Left lung (tissue), 10 donors: ENCODE results near the gene SLCO4A1. TPM values are rescaled to one million over a fixed set of nuclear protein-coding genes. Genes with fewer than 3 reads are reported as not detected.

Experiments used
- ATAC-seq: fragments of 200-7000 bp; cut with Tn5 transposase; one replicate; pipeline ENCODE4 v1.9.1; 2020; ENCODE audit warnings: moderate library complexity
- DNase-seq, 4 donors: peaks; one replicate each; pipeline ENCODE4 v3.0.0-alpha.2; 2013 to 2020
- H3K27ac ChIP-seq, 2 donors: fragments of 200-600 bp; sonication (generic) in 1 of 2; one replicate each; pipeline versions ENCODE4 v1.5.0 to v1.8.0; 2020 to 2021
- H3K27me3 ChIP-seq, 2 donors: fragments of 200-600 bp; sonication (generic) in 1 of 2; one replicate each; pipeline versions ENCODE4 v1.5.0 to v1.8.0; 2020 to 2021
- H3K36me3 ChIP-seq, 2 donors: fragments of 200-600 bp; sonication (generic) in 1 of 2; one replicate each; pipeline versions ENCODE4 v1.5.0 to v1.8.0; 2020 to 2021
- H3K4me1 ChIP-seq, 2 donors: fragments of 200-600 bp; one replicate each; pipeline ENCODE4 v1.8.0; 2021
- H3K4me3 ChIP-seq, 2 donors: fragments of 200-600 bp; sonication (generic) in 1 of 2; one replicate each; pipeline versions ENCODE4 v1.5.0 to v1.8.0; 2020 to 2021; ENCODE audit warnings: mild to moderate bottlenecking in 1 of 2
- H3K9me3 ChIP-seq, 2 donors: fragments of 200-600 bp; sonication (generic) in 1 of 2; one replicate each; pipeline versions ENCODE4 v1.5.0 to v1.8.0; 2020 to 2021
- CTCF ChIP-seq, 2 donors: fragments of 200-600 bp; sonication (generic) in 1 of 2; IDR thresholded peaks; one replicate each; pipeline versions ENCODE4 v1.5.0 to v1.8.0; 2021; ENCODE audit warnings: antibody characterized with exemption in 2 of 2
- intact Hi-C, 2 donors: fragments of 100-400 bp; cut with DNase I; formaldehyde crosslinking; loops; one replicate each; pipeline versions ENCODE4 v1.11.2 to v1.14.2; 2022
- polyA plus RNA-seq, 6 donors: library from polyadenylated mRNA; unstranded; fragments of 120-200 nt; gene quantifications; one replicate each; pipeline ENCODE4 v1.2.1, GENCODE V29; 2013; ENCODE audit not compliant: insufficient read length in 6 of 6
- total RNA-seq, 2 donors: library from RNA; stranded (reverse); fragmentation: NEBNext Ultra II Directional; extraction: Animal tissue kit (Norgen Biotek cat#: 25700); gene quantifications; one replicate each; pipeline ENCODE4 v1.2.1, GENCODE V29; 2021
- donor health status: DM: no; HTN: yes; CAD: no.
- donor health status: DM: no; HTN: no; CAD: no.

SLCO4A1 gene
- total and polyA plus RNA-seq, 8 donors: 0.20 to 47.2 (median 0.60) TPM

- peaks cover 0 to 51% of the 10 kb centered on the region in 2 donors for H3K36me3 ChIP-seq
- H3K27ac ChIP-seq: peak overlapping the region in 1 of 2 donors; percentile 58
- no peak for ATAC-seq
- peaks cover 0 to 68% of the 10 kb centered on the region in 2 donors for H3K4me1 ChIP-seq
- H3K27me3 ChIP-seq: peaks cover 0 to 45% of the 10 kb centered on the region in 2 donors
- no peak for TF ChIP-seq CTCF (IDR thresholded peaks at IDR 0.05)
- no peak overlapping the region for H3K4me3 ChIP-seq
- H3K9me3 ChIP-seq: no peaks in the 10 kb centered on the region
- DNase-seq: no peak
- intact Hi-C loops: no loop called here
Measured at GRCh38 chr20:62671765-62672164, 29.5 kb downstream of the SLCO4A1 start.

GRCh38 chr20:62674370-62674769, 32.1 kb downstream of the SLCO4A1 start:
- Histone ChIP-seq H3K27me3 (peaks cover 0 to 28% of the 10 kb centered on the region in 2 donors), H3K4me3 (no peak overlapping the region), H3K4me1 (peaks cover 0 to 74% of the 10 kb centered on the region in 2 donors), H3K27ac (no peak overlapping the region), H3K36me3 (peaks cover 0 to 31% of the 10 kb centered on the region in 2 donors), H3K9me3 (no peaks in the 10 kb centered on the region)
- no peak for ATAC-seq
- no peak for TF ChIP-seq CTCF (IDR thresholded peaks at IDR 0.05)
- intact Hi-C loops: no loop called here
- no peak for DNase-seq

GRCh38 chr20:62675156-62675876, 33.0 kb downstream of the SLCO4A1 start:
- DNase-seq (peak in 1 of 4 donors; percentile 55), ATAC-seq (peak; percentile 76)
- peaks cover 0 to 28% of the 10 kb centered on the region in 2 donors for H3K27me3 ChIP-seq
- peaks cover 0 to 75% of the 10 kb centered on the region in 2 donors for H3K4me1 ChIP-seq
- no peak overlapping the region for H3K4me3 ChIP-seq
- H3K9me3 ChIP-seq: peaks cover 0 to 5% of the 10 kb centered on the region in 2 donors
- H3K27ac ChIP-seq: no peak overlapping the region
- TF ChIP-seq CTCF (IDR thresholded peaks at IDR 0.05): no peak
- intact Hi-C loops: no loop called here
- peaks cover 0 to 21% of the 10 kb centered on the region in 2 donors for H3K36me3 ChIP-seq

- no peak for ATAC-seq
- TF ChIP-seq CTCF (IDR thresholded peaks at IDR 0.05): no peak
- intact Hi-C loops: no loop called here
Measured at GRCh38 chr20:62675877-62676260, 33.6 kb downstream of the SLCO4A1 start.

GRCh38 chr20:62676976-62677375, 34.7 kb downstream of the SLCO4A1 start:
- H3K36me3 ChIP-seq: peaks cover 0 to 6% of the 10 kb centered on the region in 2 donors
- no peak overlapping the region for H3K4me3 ChIP-seq
- H3K27ac ChIP-seq: no peak overlapping the region
- no peak for DNase-seq
- TF ChIP-seq CTCF (IDR thresholded peaks at IDR 0.05): no peak
- peaks cover 0 to 6% of the 10 kb centered on the region in 2 donors for H3K9me3 ChIP-seq
- no peak for ATAC-seq
- peaks cover 0 to 32% of the 10 kb centered on the region in 2 donors for H3K27me3 ChIP-seq
- H3K4me1 ChIP-seq: peaks cover 0 to 64% of the 10 kb centered on the region in 2 donors
- intact Hi-C loops: no loop called here

More at GRCh38 chr20:62675877-62676260, 33.6 kb downstream of the SLCO4A1 start:
- Histone ChIP-seq H3K9me3 (peaks cover 0 to 6% of the 10 kb centered on the region in 2 donors), H3K27me3 (peaks cover 0 to 28% of the 10 kb centered on the region in 2 donors), H3K36me3 (peaks cover 0 to 16% of the 10 kb centered on the region in 2 donors), H3K4me1 (peaks cover 0 to 75% of the 10 kb centered on the region in 2 donors), H3K4me3 (no peak overlapping the region), H3K27ac (no peak overlapping the region)
- DNase-seq: no peak
